Breast epithelium (tissue), 4 donors: ENCODE data around the gene MMS22L. TPM values are rescaled to one million over a fixed set of nuclear protein-coding genes. Genes with fewer than 3 reads are reported as not detected.

Experiments used
- DNase-seq, 2 donors: peaks; one replicate each; pipeline ENCODE4 v3.0.0-alpha.2; 2019; ENCODE audit warnings: low spot score in 2 of 2
- H3K27ac ChIP-seq, 2 donors: fragments of 200-600 bp; sonication (generic) in 1 of 2; one replicate each; pipeline ENCODE4 v1.5.1; 2016 to 2019; ENCODE audit warnings: mild to moderate bottlenecking in 1 of 2
- H3K27me3 ChIP-seq, 2 donors: fragments of 200-600 bp; sonication (generic) in 1 of 2; one replicate each; pipeline versions ENCODE4 v1.5.1 to v1.6.0; 2017 to 2019; ENCODE audit warnings: control low read depth in 1 of 2, mild to moderate bottlenecking in 1 of 2
- H3K36me3 ChIP-seq: fragments of 200-600 bp; one replicate; pipeline ENCODE4 v1.5.1; 2019
- H3K4me1 ChIP-seq, 2 donors: fragments of 200-600 bp; sonication (generic); one replicate each; pipeline ENCODE4 v1.5.1; 2016 to 2019; ENCODE audit warnings: control low read depth in 1 of 2
- H3K4me3 ChIP-seq, 3 donors: fragments of 200-600 bp; sonication (generic); 1 replicate in 2 of 3; 2 replicates in 1 of 3; pipeline ENCODE4 v1.5.1; 2016 to 2019; ENCODE audit warnings: mild to moderate bottlenecking in 3 of 3, moderate library complexity in 2 of 3
- H3K9me3 ChIP-seq, 2 donors: fragments of 200-600 bp; sonication (generic) in 1 of 2; one replicate each; pipeline ENCODE4 v1.5.1; 2016 to 2019; ENCODE audit warnings: control low read depth in 1 of 2
- CTCF ChIP-seq, 3 donors: fragments of 450-650 bp; IDR thresholded peaks; one replicate each; pipeline ENCODE4 v1.5.1; 2016 to 2017; ENCODE audit warnings: antibody characterized with exemption in 3 of 3, mild to moderate bottlenecking in 3 of 3, moderate library complexity in 3 of 3
- POLR2A ChIP-seq: fragments of 450-650 bp; IDR thresholded peaks from one replicate; pipeline ENCODE4 v1.6.1; 2016; ENCODE audit warnings: antibody characterized with exemption, mild to moderate bottlenecking, moderate library complexity
- POLR2AphosphoS5 ChIP-seq, 3 donors: sonication (generic); formaldehyde crosslinking; IDR thresholded peaks; one replicate each; pipeline ENCODE4 v1.6.1; 2017; ENCODE audit warnings: antibody characterized with exemption in 3 of 3
- intact Hi-C: fragments of 100-400 bp; cut with DNase I; formaldehyde crosslinking; loops from one replicate; pipeline ENCODE4 v1.15.1; 2023; ENCODE audit warnings: low total_unique reads
- total RNA-seq, 3 donors: library from RNA; depleted of rRNA; stranded (reverse); fragments of >200 nt; gene quantifications; one replicate each; pipeline ENCODE4 v1.1.0, GENCODE V29; 2016

Gene MMS22L
- total RNA-seq, 3 donors from 2014 or later, result 5.4 to 16.2 (median 9.5) TPM

GRCh38 chr6:97141756-97142155, 141.3 kb downstream of the MMS22L start:
- Histone ChIP-seq H3K36me3 (no peaks in the 10 kb centered on the region), H3K4me3 (no peak overlapping the region), H3K27ac (no peak overlapping the region), H3K9me3 (no peaks in the 10 kb centered on the region), H3K27me3 (no peaks in the 10 kb centered on the region), H3K4me1 (no peaks in the 10 kb centered on the region)
- intact Hi-C loops, result no loop called here
- TF ChIP-seq POLR2A, result no peak
- no peak for TF ChIP-seq CTCF (IDR thresholded peaks at IDR 0.05)
- TF ChIP-seq POLR2AphosphoS5 (IDR thresholded peaks at IDR 0.05), result no peak
- DNase-seq, result no peak

DNA sequence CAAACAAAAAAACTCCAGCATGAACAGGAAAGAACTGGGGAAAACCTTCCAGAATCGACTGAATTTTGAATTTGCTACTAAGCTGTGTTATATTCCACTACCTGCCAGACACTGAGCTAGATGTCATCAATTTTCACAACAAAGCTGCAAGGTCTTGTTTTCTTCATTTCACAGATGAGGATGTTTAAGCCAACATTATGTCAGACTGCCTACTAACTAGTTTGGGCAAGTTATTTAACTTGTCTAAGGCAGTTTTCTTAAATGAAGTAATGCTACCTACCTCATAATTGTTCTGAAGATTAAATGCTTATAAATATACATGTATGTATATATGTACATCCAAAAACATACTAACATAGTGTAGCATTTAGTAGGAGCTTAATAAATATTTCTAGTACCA, 144.4 kb downstream of the MMS22L start:
- intact Hi-C loops, result no loop called here
- H3K36me3 ChIP-seq, result no peaks in the 10 kb centered on the region
- TF ChIP-seq CTCF (IDR thresholded peaks at IDR 0.05) (no peak), POLR2AphosphoS5 (IDR thresholded peaks at IDR 0.05) (no peak), POLR2A (no peak)
- no peak for DNase-seq
- H3K9me3 ChIP-seq, result no peaks in the 10 kb centered on the region
- no peak overlapping the region for H3K4me3 ChIP-seq
- no peaks in the 10 kb centered on the region for H3K4me1 ChIP-seq
- H3K27ac ChIP-seq, result no peak overlapping the region
- H3K27me3 ChIP-seq, result no peaks in the 10 kb centered on the region

- Histone ChIP-seq H3K4me1 (no peaks in the 10 kb centered on the region), H3K27me3 (no peaks in the 10 kb centered on the region), H3K36me3 (no peaks in the 10 kb centered on the region), H3K9me3 (no peaks in the 10 kb centered on the region), H3K4me3 (no peak overlapping the region), H3K27ac (no peak overlapping the region)
- TF ChIP-seq POLR2A (no peak), CTCF (IDR thresholded peaks at IDR 0.05) (no peak), POLR2AphosphoS5 (IDR thresholded peaks at IDR 0.05) (no peak)
- intact Hi-C loops, result no loop called here
- DNase-seq, result no peak
Observed at GRCh38 chr6:97136626-97137358, 146.2 kb downstream of the MMS22L start.

DNA sequence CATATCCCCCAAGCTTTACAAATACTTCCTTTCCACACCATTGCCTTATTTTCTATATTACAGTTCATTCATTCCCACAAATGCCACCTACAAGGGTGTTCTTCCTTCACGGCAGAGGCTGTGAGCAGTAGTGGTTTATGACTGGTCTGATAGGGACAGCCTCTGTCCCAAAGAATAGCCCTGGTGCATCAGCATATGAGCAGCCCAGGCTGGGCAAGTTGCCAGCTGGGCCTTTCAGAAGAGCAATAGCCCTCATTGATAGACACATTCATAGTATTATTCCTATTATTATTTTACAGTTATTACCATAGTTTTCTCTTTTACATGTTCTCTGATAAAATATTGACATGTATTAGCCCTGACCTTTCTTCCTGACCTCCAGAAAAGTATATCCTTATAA, 149.9 kb downstream of the MMS22L start:
- H3K9me3 ChIP-seq, result no peaks in the 10 kb centered on the region
- H3K36me3 ChIP-seq, result no peaks in the 10 kb centered on the region
- intact Hi-C loops, result no loop called here
- TF ChIP-seq POLR2A, result no peak
- no peak for TF ChIP-seq POLR2AphosphoS5 (IDR thresholded peaks at IDR 0.05)
- H3K27ac ChIP-seq, result no peak overlapping the region
- H3K27me3 ChIP-seq, result no peaks in the 10 kb centered on the region
- no peak overlapping the region for H3K4me3 ChIP-seq
- no peaks in the 10 kb centered on the region for H3K4me1 ChIP-seq
- no peak for DNase-seq

- no peak overlapping the region for H3K4me3 ChIP-seq
- H3K36me3 ChIP-seq, result no peaks in the 10 kb centered on the region
- H3K4me1 ChIP-seq, result no peaks in the 10 kb centered on the region
- intact Hi-C loops, result no loop called here
- H3K27ac ChIP-seq, result no peak overlapping the region
- no peaks in the 10 kb centered on the region for H3K27me3 ChIP-seq
- H3K9me3 ChIP-seq, result no peaks in the 10 kb centered on the region
- no peak for TF ChIP-seq CTCF (IDR thresholded peaks at IDR 0.05)
- no peak for TF ChIP-seq POLR2AphosphoS5 (IDR thresholded peaks at IDR 0.05)
- TF ChIP-seq POLR2A, result no peak
- DNase-seq, result no peak
Observed at GRCh38 chr6:97129106-97129505, 153.9 kb downstream of the MMS22L start.
